ENCODE measurements around the gene PTGFRN. TPM values are rescaled to one million over a fixed set of nuclear protein-coding genes. Genes with fewer than 3 reads are reported as not detected.

The PTGFRN gene
- total and polyA plus RNA-seq, 2 of the 4 experiments (the other 2 are of a cell fraction) = 0.90 to 1.1 TPM

- ChIA-PET POLR2A (ENCODE audit: unreplicated experiment) (no interaction called here), CTCF (no interaction called here)
- TF ChIP-seq, protein P1, sequence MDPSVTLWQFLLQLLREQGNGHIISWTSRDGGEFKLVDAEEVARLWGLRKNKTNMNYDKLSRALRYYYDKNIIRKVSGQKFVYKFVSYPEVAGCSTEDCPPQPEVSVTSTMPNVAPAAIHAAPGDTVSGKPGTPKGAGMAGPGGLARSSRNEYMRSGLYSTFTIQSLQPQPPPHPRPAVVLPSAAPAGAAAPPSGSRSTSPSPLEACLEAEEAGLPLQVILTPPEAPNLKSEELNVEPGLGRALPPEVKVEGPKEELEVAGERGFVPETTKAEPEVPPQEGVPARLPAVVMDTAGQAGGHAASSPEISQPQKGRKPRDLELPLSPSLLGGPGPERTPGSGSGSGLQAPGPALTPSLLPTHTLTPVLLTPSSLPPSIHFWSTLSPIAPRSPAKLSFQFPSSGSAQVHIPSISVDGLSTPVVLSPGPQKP (IDR thresholded peaks at IDR 0.05; ENCODE audit: borderline replicate concordance, low read depth, low read length) = no peak
- no peak for TF ChIP-seq SMC3 (IDR thresholded peaks at IDR 0.05; ENCODE audit: low read depth, low read length)
- no peak for TF ChIP-seq RAD21 (IDR thresholded peaks at IDR 0.05; ENCODE audit: low read length)
- TF ChIP-seq MAFK (IDR thresholded peaks at IDR 0.05; ENCODE audit: low read depth, low read length) = no peak
- no peak for TF ChIP-seq RCOR1 (IDR thresholded peaks at IDR 0.05; ENCODE audit: insufficient replicate concordance, low read length)
- TF ChIP-seq, protein P2, sequence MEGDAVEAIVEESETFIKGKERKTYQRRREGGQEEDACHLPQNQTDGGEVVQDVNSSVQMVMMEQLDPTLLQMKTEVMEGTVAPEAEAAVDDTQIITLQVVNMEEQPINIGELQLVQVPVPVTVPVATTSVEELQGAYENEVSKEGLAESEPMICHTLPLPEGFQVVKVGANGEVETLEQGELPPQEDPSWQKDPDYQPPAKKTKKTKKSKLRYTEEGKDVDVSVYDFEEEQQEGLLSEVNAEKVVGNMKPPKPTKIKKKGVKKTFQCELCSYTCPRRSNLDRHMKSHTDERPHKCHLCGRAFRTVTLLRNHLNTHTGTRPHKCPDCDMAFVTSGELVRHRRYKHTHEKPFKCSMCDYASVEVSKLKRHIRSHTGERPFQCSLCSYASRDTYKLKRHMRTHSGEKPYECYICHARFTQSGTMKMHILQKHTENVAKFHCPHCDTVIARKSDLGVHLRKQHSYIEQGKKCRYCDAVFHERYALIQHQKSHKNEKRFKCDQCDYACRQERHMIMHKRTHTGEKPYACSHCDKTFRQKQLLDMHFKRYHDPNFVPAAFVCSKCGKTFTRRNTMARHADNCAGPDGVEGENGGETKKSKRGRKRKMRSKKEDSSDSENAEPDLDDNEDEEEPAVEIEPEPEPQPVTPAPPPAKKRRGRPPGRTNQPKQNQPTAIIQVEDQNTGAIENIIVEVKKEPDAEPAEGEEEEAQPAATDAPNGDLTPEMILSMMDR (conservative IDR thresholded peaks at IDR 0.05; ENCODE audit: low read depth, low read length) = no peak
- no peak for TF ChIP-seq MXI1 (IDR thresholded peaks at IDR 0.05; ENCODE audit: borderline replicate concordance, low read depth, low read length)
- no peak for TF ChIP-seq CEBPB (IDR thresholded peaks at IDR 0.05; ENCODE audit: low read depth, low read length)
- TF ChIP-seq MAZ (IDR thresholded peaks at IDR 0.05; ENCODE audit: borderline replicate concordance, low read depth, low read length) = no peak
- intact Hi-C loops (cut with micrococcal nuclease) = no loop called here
- no peaks in the 10 kb centered on the region for H4K20me1 ChIP-seq (ENCODE audit: insufficient read depth, low read length)
- H4K8ac ChIP-seq (ENCODE audit: low read depth in 2 of 2, low read length in 2 of 2) = no peak overlapping the region
- H3K36me3 ChIP-seq (ENCODE audit: control insufficient read depth, insufficient read depth, low read length) = no peaks in the 10 kb centered on the region
- no peak overlapping the region for H2AK9ac ChIP-seq (replicated peaks; ENCODE audit: low read depth, low read length, poor library complexity)
- ATAC-seq (ENCODE audit: low read depth) (no peak), DNase-seq (no peak)
- H3K4ac ChIP-seq (ENCODE audit: low read depth, low read length) = no peak overlapping the region
- no peak overlapping the region for H2AFZ ChIP-seq (replicated peaks; ENCODE audit: low read length, poor library complexity)
- H3K23ac ChIP-seq (ENCODE audit: low read depth, low read length) = no peak overlapping the region
- no peaks in the 10 kb centered on the region for H3K79me1 ChIP-seq (ENCODE audit: low read depth in 1 of 2, low read length in 2 of 2)
- no peak overlapping the region for H4K91ac ChIP-seq (ENCODE audit: insufficient read depth, low read depth, low read length)
- dilution Hi-C loops (cut with HindIII; ENCODE audit: low sequenced_read_pairs, unreplicated experiment) = no loop called here
- no peaks in the 10 kb centered on the region for H3K4me1 ChIP-seq (ENCODE audit: control insufficient read depth, insufficient read depth, low read length)
- BruUV-seq (replicated peaks) = no TSS peak
- H3K14ac ChIP-seq (replicated peaks; ENCODE audit: low read depth, low read length) = no peak overlapping the region
- no peak overlapping the region for H3K9ac ChIP-seq (ENCODE audit: low read depth, low read length)
- no peak overlapping the region for H2BK120ac ChIP-seq (ENCODE audit: low read depth, low read length)
- no peaks in the 10 kb centered on the region for H3K9me1 ChIP-seq (ENCODE audit: insufficient read depth, low read length)
- H2AK5ac ChIP-seq (ENCODE audit: low read depth, low read length) = no peak overlapping the region
- H2BK5ac ChIP-seq (ENCODE audit: low read depth, low read length, poor library complexity, severe bottlenecking) = no peak overlapping the region
- no peak overlapping the region for H3K4me3 ChIP-seq (ENCODE audit: insufficient read depth, low read depth, low read length)
- in situ Hi-C loops (cut with MboI; ENCODE audit: low sequenced_read_pairs) = no loop called here
- no peak overlapping the region for H3K27ac ChIP-seq (ENCODE audit: insufficient read depth, low read length)
- no peak overlapping the region for H4K5ac ChIP-seq (ENCODE audit: low read depth, low read length)
- WGBS, 2 experiments (ENCODE audit: extremely low coverage in 2 of 2, insufficient read length in 1 of 2) = no CpG with 5 or more reads among the region's 6 CpGs
- H2BK20ac ChIP-seq (ENCODE audit: low read depth, low read length) = no peak overlapping the region
- no peak overlapping the region for H3K18ac ChIP-seq (ENCODE audit: low read depth, low read length)
- no peak overlapping the region for H2BK15ac ChIP-seq (ENCODE audit: low read depth, low read length)
- no peak overlapping the region for H3K4me2 ChIP-seq (ENCODE audit: low read depth, low read length)
- H3K27me3 ChIP-seq (ENCODE audit: control insufficient read depth, insufficient read depth, low read length) = no peaks in the 10 kb centered on the region
- no peak overlapping the region for H3K56ac ChIP-seq (ENCODE audit: extremely low read depth, insufficient read depth, low read length)
- no peaks in the 10 kb centered on the region for H3K9me3 ChIP-seq (ENCODE audit: control insufficient read depth, insufficient read depth, low read length)
These were observed 116.6 kb downstream of the PTGFRN start for GRCh38 chr1:117026361-117026760.
